GM21737 (cell line): ENCODE measurements around the gene SPATA3.

ENCODE experiments used
- ATAC-seq: cut with Tn5 transposase; IDR thresholded peaks from one replicate; pipeline ENCODE4 v1.9.1; 2021; ENCODE audit warnings: mild to moderate bottlenecking, moderate library complexity; ENCODE audit not compliant: unreplicated experiment

Gene SPATA3

GRCh38 chr2:231047923-231048915 is 52.3 kb downstream of the SPATA3 start:
- ATAC-seq, result no peak

DNA sequence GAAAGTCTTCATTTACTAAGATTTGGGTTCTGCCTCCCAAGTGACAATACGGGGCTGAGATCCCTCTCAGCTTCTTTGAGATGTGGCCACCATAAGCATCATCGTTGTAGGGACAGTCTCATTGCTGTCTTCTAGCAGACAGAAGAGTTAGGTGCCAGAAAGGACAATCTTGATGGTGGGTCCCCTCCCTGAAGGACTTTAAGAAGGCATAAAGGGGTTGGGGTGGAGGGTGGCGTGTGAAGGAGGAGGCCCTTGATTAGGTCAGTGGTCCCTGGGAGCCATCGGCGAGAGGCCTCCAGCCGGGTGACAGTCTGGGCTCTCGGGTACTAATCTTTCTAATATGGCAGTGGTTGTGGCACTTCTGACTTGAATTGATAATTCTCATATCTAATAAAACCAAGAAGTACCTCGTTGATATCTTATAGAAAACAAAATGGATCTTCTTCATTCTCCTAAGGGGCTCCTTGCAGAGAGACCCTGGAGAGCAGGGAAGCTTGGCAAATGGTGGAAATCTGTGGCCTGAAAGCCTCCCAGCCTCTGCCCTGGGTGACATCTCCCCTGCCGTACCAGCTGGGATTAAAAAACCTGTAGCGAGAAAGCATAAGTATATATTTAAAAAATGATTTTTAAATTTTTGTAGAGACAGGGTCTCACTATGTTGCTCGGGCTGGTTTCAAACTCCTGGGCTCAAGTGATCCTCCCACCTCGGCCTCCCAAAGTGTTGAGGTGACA is 53.5 kb downstream of the SPATA3 start:
- ATAC-seq, result no peak

DNA sequence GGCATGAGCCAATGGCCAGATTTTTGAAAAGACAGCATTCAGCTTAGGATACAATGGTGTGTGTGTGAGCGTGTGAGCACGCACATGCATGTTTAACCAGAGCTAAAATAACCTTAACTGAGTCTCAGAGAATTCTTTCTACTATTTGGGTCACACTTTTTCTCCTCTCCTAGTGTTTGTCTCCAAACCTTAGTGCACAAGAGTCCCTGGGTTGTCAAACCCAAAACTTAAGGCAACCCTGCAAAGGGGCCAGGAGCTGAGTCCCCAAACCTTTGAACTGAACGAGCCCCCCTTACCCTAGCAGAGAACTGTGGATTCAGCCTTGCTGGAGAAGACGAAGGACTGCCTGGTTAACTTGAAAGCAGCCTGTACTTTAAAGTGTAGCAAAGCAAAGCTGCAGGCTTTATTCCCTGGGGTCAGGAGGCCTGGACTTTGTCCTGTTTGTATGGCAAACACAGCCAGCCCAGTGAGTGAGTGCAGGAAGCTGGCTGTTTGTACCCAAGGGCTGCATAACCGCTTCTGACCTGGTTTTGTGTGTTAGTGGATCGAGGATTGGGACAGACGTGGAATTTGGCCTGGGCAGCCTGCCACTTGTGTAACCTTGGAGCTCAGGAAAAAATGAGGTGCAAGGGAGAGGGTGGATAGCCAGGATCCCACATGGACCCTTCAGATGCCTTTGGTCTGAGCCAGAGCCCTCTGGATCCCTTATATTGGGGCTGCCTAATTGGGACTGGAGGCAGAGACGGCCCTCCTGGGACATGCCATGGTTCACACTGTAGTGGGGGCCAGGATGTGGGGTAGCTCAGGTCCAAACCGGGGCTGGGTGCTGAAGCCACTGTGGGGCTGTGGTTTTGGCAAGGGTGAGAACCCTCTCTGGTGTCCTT is 54.3 kb downstream of the SPATA3 start:
- ATAC-seq, result no peak

DNA sequence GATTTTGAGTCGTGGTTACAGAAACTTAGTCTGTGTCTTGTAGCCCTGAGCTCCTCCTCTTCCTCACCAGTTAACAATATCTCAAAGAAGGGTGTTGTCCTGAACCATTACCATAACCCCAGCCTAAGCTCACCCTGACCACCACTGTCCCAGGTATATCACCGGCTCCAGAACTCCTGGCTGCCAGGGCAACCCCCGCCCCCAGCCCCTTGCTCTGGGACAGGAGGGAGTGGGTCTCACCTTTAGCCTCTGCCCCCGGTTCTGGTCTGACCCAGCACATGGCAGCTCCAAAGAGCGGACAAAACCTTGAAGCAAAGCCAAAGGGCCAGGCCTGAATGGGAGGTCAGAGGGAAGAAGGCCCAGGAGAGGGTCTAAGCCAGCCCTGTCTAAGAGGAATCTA is 55.2 kb downstream of the SPATA3 start:
- no peak for ATAC-seq

DNA sequence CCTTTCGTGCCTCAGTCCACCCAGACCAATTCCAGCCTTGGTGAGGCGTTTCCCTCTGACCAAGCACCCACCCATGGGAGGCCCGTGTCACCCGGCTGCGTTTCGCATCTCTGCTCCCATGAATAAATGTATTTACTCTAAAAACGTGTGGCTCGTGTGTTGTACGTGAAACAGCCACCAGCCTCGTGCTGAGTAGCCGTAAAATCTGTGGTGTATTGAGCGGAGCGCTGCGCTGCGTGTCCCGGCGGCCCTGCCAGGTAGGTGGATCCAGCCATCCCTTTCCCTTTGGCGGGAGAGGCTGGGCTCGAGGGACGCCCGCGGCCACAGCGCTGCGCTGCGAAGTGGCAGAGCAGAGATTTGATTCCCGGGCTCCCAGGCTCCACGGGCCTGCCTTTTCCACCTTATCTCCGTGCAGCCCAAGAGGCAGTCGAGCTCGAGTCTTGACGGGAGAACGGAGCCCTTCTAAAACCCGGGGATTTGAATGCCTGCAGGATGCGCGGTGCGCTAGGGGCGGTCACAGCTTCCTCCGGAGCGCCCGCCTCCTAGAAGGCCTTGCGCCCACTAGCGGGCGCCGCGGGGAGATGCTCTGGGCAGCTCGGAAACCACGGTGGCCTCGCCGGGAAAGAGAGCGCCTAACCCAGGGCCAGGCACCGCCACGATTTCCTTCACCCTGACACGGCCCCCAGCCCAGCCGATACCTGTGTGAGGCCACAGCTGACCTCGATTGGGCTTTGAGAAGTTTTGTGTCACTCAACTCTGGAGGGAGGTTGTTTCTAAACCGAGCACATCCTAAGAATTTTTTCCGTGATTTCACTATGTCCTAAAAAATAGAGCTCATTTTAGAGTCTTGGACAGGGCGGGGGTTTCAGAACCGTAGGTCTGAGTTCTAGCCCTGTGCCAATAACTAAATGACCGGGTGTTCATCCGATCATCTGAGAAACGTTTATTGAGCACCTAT is 56.9 kb downstream of the SPATA3 start:
- peak; percentile 57 for ATAC-seq

DNA sequence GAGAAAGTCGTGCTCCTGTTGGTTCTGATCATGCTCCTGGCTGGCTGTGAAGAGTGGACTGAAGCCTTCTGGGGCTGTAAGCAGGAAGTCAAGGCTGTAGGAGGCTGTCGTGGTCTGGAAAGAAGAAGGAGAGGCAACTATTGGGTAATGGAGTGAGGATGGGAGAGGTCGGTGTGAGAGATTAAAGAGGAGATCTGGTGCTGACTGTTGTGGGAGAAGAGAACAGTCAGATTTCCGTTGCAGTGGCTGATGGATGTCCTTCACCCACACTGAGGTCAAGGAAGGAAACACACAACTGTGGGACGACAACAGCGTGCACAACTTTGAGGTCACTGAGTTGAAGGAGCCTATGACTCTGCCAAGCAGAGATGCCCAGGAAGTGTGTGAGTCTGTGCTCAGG is 57.9 kb downstream of the SPATA3 start:
- no peak for ATAC-seq

- peak; percentile 68 for ATAC-seq
These were observed 60.8 kb downstream of the SPATA3 start, which contains the start of gene PSMD1 for GRCh38 chr2:231056453-231057416. Gene PSMD1 (plus strand): TSS chr2:231056867. CDS start chr2:231057026, 159 bp downstream.

DNA sequence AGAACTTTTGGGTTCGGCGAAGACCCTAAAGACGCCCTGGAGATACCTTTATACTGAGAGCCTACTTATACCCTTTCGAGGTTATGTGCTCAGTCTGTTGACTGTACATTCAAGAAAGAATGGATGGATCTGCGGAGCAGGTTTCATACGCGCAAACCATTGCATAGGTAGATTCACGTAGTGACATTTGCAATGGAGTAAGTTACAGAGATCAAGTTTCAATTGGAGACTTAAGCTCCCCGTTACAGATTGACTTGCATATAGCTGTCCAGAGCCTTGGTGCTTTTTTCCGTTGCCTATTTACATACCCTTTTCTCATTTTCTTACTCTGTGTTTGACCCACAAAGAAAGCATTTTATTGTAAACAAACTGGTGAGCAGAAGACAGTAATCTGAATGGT is 61.7 kb downstream of the SPATA3 start:
- no peak for ATAC-seq
